K562 (cell line): ENCODE results near the gene PGRMC2. TPM values are rescaled to one million over a fixed set of nuclear protein-coding genes. Genes with fewer than 3 reads are reported as not detected.

Source experiments
- ARID4B ChIP-seq: sonication (generic); formaldehyde crosslinking; IDR thresholded peaks from 2 replicates; pipeline ENCODE4 v1.8.0; 2022; ENCODE audit warnings: mild to moderate bottlenecking, missing genetic modification reagents
- CHD2 ChIP-seq: IDR thresholded peaks from 2 replicates; pipeline ENCODE4 v1.6.1; 2011; ENCODE audit warnings: low read depth, low read length
- EP400 ChIP-seq: fragments of 450-650 bp; IDR thresholded peaks from 2 replicates; pipeline ENCODE4 v1.6.1; 2017; ENCODE audit warnings: antibody characterized with exemption, mild to moderate bottlenecking, moderate library complexity
- ETV1 ChIP-seq: fragments of 450-650 bp; conservative IDR thresholded peaks from 2 replicates; pipeline ENCODE4 v1.6.1; 2016; ENCODE audit warnings: missing genetic modification characterization, control low read depth, low read depth, missing compliant biosample characterization
- GTF2F1 ChIP-seq: IDR thresholded peaks from 2 replicates; pipeline ENCODE4 v1.6.1; 2011; ENCODE audit warnings: low read depth, low read length, improper control_type of control experiment
- HDAC1 ChIP-seq, 2 experiments: fragments of 450-650 bp; IDR thresholded peaks; 2 replicates each; pipeline ENCODE4 v1.6.1; 2016 to 2017; ENCODE audit warnings: inconsistent platforms in 1 of 2, mild to moderate bottlenecking in 1 of 2, moderate library complexity in 1 of 2
- MYC ChIP-seq, 2 experiments: fragments of 250-450 bp in 1 of 2; sonication (Bioruptor Pico) in 1 of 2; IDR thresholded peaks; 2 replicates each; pipeline versions ENCODE4 v1.5.1 to v1.6.1; 2012 to 2021; ENCODE audit warnings: low read depth in 2 of 2, borderline replicate concordance in 1 of 2, improper control_type of control experiment in 1 of 2, low read length in 1 of 2, mild to moderate bottlenecking in 1 of 2, moderate library complexity in 1 of 2
- NR2C2 ChIP-seq, 2 experiments: fragments of 200-800 bp in 1 of 2; sonication (Bioruptor generic) in 1 of 2; sonication (generic) in 1 of 2; formaldehyde crosslinking in 1 of 2; IDR thresholded peaks; 2 replicates each; pipeline versions ENCODE4 v1.6.1 to v1.8.0; 2016 to 2022; ENCODE audit warnings: mild to moderate bottlenecking in 1 of 2, missing compliant biosample characterization in 1 of 2, missing genetic modification characterization in 1 of 2, missing genetic modification reagents in 1 of 2
- RBM17 ChIP-seq: fragments of 200-400 bp; formaldehyde crosslinking; IDR thresholded peaks from 2 replicates; pipeline ENCODE4 v1.6.1; 2017; ENCODE audit warnings: low read depth, mild to moderate bottlenecking, low read length, borderline replicate concordance
- SRSF9 ChIP-seq: fragments of 200-400 bp; formaldehyde crosslinking; IDR thresholded peaks from 2 replicates; pipeline ENCODE4 v1.6.1; 2017; ENCODE audit warnings: low read depth, low read length, borderline replicate concordance
- TCF15 ChIP-seq: fragments of 250-450 bp; sonication (Bioruptor Pico); IDR thresholded peaks from 2 replicates; pipeline ENCODE4 v1.8.0; 2022; ENCODE audit warnings: moderate library complexity, mild to moderate bottlenecking, inconsistent platforms
- TFAP4 ChIP-seq: sonication (generic); formaldehyde crosslinking; IDR thresholded peaks from 2 replicates; pipeline ENCODE4 v1.8.0; 2022; ENCODE audit warnings: missing genetic modification reagents, mild to moderate bottlenecking, moderate library complexity, borderline replicate concordance
- TFE3 ChIP-seq: fragments of 450-650 bp; formaldehyde crosslinking; IDR thresholded peaks from 2 replicates; pipeline ENCODE4 v1.4.0; 2020; ENCODE audit warnings: mild to moderate bottlenecking, mixed read lengths
- ZNF384 ChIP-seq: IDR thresholded peaks from 2 replicates; pipeline ENCODE4 v1.6.1; 2012; ENCODE audit warnings: low read depth, low read length, improper control_type of control experiment
- ZNF445 ChIP-seq: fragments of 250-450 bp; sonication (Bioruptor Pico); IDR thresholded peaks from 2 replicates; pipeline ENCODE4 v1.4.0; 2020; ENCODE audit warnings: low read depth, mild to moderate bottlenecking, moderate library complexity
- ZNF511 ChIP-seq: sonication (generic); formaldehyde crosslinking; IDR thresholded peaks from 2 replicates; pipeline ENCODE4 v1.8.0; 2022; ENCODE audit warnings: mild to moderate bottlenecking, missing genetic modification reagents
- ZNF561 ChIP-seq: fragments of 450-650 bp; formaldehyde crosslinking; conservative IDR thresholded peaks from 2 replicates; pipeline ENCODE4 v1.4.0; 2020; ENCODE audit warnings: mild to moderate bottlenecking, moderate library complexity
- ZNF589 ChIP-seq: fragments of 200-800 bp; sonication (Bioruptor generic); IDR thresholded peaks from 2 replicates; pipeline ENCODE4 v1.6.1; 2016; ENCODE audit warnings: low read depth, missing genetic modification characterization, missing compliant biosample characterization
- ZNF668 ChIP-seq: fragments of 250-450 bp; sonication (Bioruptor Pico); IDR thresholded peaks from 2 replicates; pipeline ENCODE4 v1.8.0; 2022; ENCODE audit warnings: mild to moderate bottlenecking, inconsistent platforms
- polyA plus RNA-seq, 8 experiments: library from polyadenylated mRNA; depleted of rRNA in 4 of 8; stranded (reverse) in 5 of 8; unstranded in 3 of 8; fragments of >200 nt; fragmentation: Nextera tagmentation in 2 of 8; fragmentation: Illumina TruSeq in 1 of 8; extraction: Ambion mirVana in 2 of 8; extraction: Trizol in 1 of 8; gene quantifications; 2 replicates each; pipeline versions ENCODE4 v1.2.1 to v1.2.3, GENCODE V29; 2011 to 2014; ENCODE audit warnings: inconsistent platforms in 1 of 8, missing spikeins in 1 of 8
- total RNA-seq, 7 experiments: library from RNA; depleted of rRNA in 6 of 7; stranded (reverse); fragments of >200 nt in 6 of 7; fragmentation: Illumina TruSeq in 2 of 7; extraction: Trizol in 2 of 7; gene quantifications; 2 replicates each; pipeline versions ENCODE4 v1.2.1 to v1.2.3, GENCODE V29; 2011 to 2021; ENCODE audit warnings: low replicate concordance in 1 of 7

PGRMC2 gene
- total and polyA plus RNA-seq, 9 of the 15 experiments (the other 6 are each of a cell fraction or from before 2014, with no cell fraction given): 12.4 to 81.3 (median 22.7) TPM

GRCh38 chr4:128289523-128290158, 2.0 kb upstream of the PGRMC2 start (continued):
- TF ChIP-seq ZNF511 (no peak), ZNF561 (CRISPR knock-in tag) (no peak), RBM17 (no peak), CHD2 (no peak), ZNF589 (no peak), ZNF384 (no peak), GTF2F1 (no peak), NR2C2 (CRISPR knock-in tag; IDR thresholded peaks at IDR 0.05) (no peak), NR2C2 (tag; IDR thresholded peaks at IDR 0.05) (no peak), ARID4B (CRISPR knock-in tag) (no peak), ETV1 (tag) (no peak), TCF15 (CRISPR knock-in tag) (no peak), ZNF668 (CRISPR knock-in tag) (no peak), ZNF445 (CRISPR knock-in tag) (no peak), MYC (IDR thresholded peaks at IDR 0.05; ENCODE audit: low read depth, low read length) (no peak), MYC (CRISPR knock-in tag; IDR thresholded peaks at IDR 0.05; ENCODE audit: borderline replicate concordance, low read depth) (no peak), HDAC1 (IDR thresholded peaks at IDR 0.05) (peak; percentile 17 to 31; a peak in 1 of 4 replicates), EP400 (peak; percentile 17), TFAP4 (CRISPR knock-in tag) (no peak), TFE3 (CRISPR knock-in tag) (no peak), SRSF9 (no peak)
